Dedifferentiated amniotic fluid mesenchymal stem cell (primary cell): ENCODE data around the gene ARHGAP35.
"Not testable (repeated sequence)": the region's sequence is repeated elsewhere in the genome, so short reads cannot be mapped to it uniquely, and the experiment has no call there.

Experiments used
- DNase-seq: peaks from one replicate; pipeline ENCODE4 v3.0.0-alpha.2; 2016; ENCODE audit errors: extremely low spot score

ARHGAP35 gene

GRCh38 chr19:46844067-46844489 is 16.7 kb upstream of the ARHGAP35 start:
- DNase-seq: no peak

GRCh38 chr19:46845959-46846459 is 14.8 kb upstream of the ARHGAP35 start:
- DNase-seq: no peak

GRCh38 chr19:46847528-46847927 is 13.3 kb upstream of the ARHGAP35 start:
- no peak for DNase-seq

- DNase-seq: no peak
Observed at GRCh38 chr19:46848389-46848788, 12.4 kb upstream of the ARHGAP35 start.

GRCh38 chr19:46849610-46850009 is 11.2 kb upstream of the ARHGAP35 start:
- DNase-seq: no peak

- peak; percentile 100 for DNase-seq
Observed at GRCh38 chr19:46850228-46851203, 10.3 kb upstream of the ARHGAP35 start, which contains the start of gene AP2S1. Gene AP2S1 (minus strand): TSS chr19:46850846. CDS start chr19:46850766, 80 bp downstream.

- DNase-seq: no peak
Observed at GRCh38 chr19:46852830-46853229, 8.0 kb upstream of the ARHGAP35 start.

- not testable (repeated sequence) for DNase-seq
Observed at GRCh38 chr19:46854698-46855097, 6.1 kb upstream of the ARHGAP35 start.

- peak; percentile 94 for DNase-seq
Observed at GRCh38 chr19:46856062-46857022, 4.5 kb upstream of the ARHGAP35 start.

GRCh38 chr19:46859637-46860124 is 1.1 kb upstream of the ARHGAP35 start:
- no peak for DNase-seq

GRCh38 chr19:46860125-46860845 is 512 bp upstream of the ARHGAP35 start:
- peak; percentile 98 for DNase-seq

- DNase-seq: no peak
Observed at GRCh38 chr19:46861691-46862502, 1.1 kb downstream of the ARHGAP35 start.

GRCh38 chr19:46862503-46862834 is 1.7 kb downstream of the ARHGAP35 start:
- DNase-seq: no peak

GRCh38 chr19:46862974-46863632 is 2.3 kb downstream of the ARHGAP35 start:
- no peak for DNase-seq

- DNase-seq: peak; percentile 73
Observed at GRCh38 chr19:46863818-46864629, 3.2 kb downstream of the ARHGAP35 start.

GRCh38 chr19:46866407-46867136 is 5.8 kb downstream of the ARHGAP35 start:
- no peak for DNase-seq

GRCh38 chr19:46867170-46867569 is 6.4 kb downstream of the ARHGAP35 start:
- no peak for DNase-seq
